SK-N-SH treated with all-trans-retinoic acid at 6 μM for 48 hours (cell line): Measurements from ENCODE around the gene HHAT.

Source experiments
- CREB5 ChIP-seq: fragments of 250-450 bp; sonication (Bioruptor Pico); IDR thresholded peaks from 2 replicates; pipeline ENCODE4 v1.5.1; 2020; ENCODE audit warnings: low read depth, mild to moderate bottlenecking, moderate library complexity
- ZFP3 ChIP-seq: fragments of 250-450 bp; sonication (Bioruptor Pico); IDR thresholded peaks from 2 replicates; pipeline ENCODE4 v1.5.0; 2020; ENCODE audit warnings: mild to moderate bottlenecking, moderate library complexity
- ZFP30 ChIP-seq: fragments of 450-650 bp; formaldehyde crosslinking; IDR thresholded peaks from 2 replicates; pipeline ENCODE4 v1.5.0; 2022; ENCODE audit warnings: mild to moderate bottlenecking, moderate library complexity
- ZNF70 ChIP-seq: fragments of 450-650 bp; formaldehyde crosslinking; IDR thresholded peaks from 2 replicates; pipeline ENCODE4 v1.5.0; 2020; ENCODE audit warnings: mild to moderate bottlenecking, moderate library complexity
- ZNF8 ChIP-seq: fragments of 450-650 bp; formaldehyde crosslinking; IDR thresholded peaks from 2 replicates; pipeline ENCODE4 v1.5.0; 2020; ENCODE audit warnings: mild to moderate bottlenecking, moderate library complexity

DNA sequence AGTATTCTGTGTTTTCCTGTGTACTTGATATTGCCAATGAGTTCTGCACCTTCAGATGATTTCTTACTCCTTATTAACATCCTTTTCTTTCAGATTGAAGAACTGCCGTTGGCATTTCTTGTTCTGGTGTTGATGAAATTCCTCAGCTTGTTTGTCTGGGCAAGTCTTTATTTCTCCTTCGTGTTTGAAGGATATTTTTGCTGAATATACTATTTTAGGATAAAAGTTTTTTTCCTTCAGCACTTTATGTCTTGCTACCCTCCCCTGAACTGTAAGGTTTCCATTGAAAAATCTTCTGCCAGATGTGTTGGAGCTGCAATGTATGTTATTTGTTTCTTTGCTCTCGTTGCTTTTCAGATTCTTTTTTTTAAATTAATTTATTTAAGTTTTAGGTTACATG, 265.9 kb downstream of the HHAT start:
- TF ChIP-seq ZNF8 (CRISPR knock-in tag) (no peak), ZFP30 (CRISPR knock-in tag) (no peak), ZFP3 (CRISPR knock-in tag) (no peak), CREB5 (CRISPR knock-in tag) (no peak), ZNF70 (CRISPR knock-in tag) (no peak)
